SK-N-MC (cell line): Measurements from ENCODE around the gene SVOPL.

Experiments
- EZH2 ChIP-seq: fragments of 200-600 bp; sonication (generic); IDR thresholded peaks from one replicate; pipeline ENCODE4 v1.6.1; 2017; ENCODE audit warnings: antibody characterized with exemption
- FOXP2 ChIP-seq: optimal IDR thresholded peaks from 2 replicates; pipeline ENCODE3; 2011; ENCODE audit warnings: mild to moderate bottlenecking, moderate library complexity; ENCODE audit not compliant: insufficient read depth; ENCODE audit errors: extremely low read length, control extremely low read depth
- POLR2AphosphoS5 ChIP-seq: IDR thresholded peaks from 2 replicates; pipeline ENCODE4 v1.6.1; 2012; ENCODE audit warnings: mild to moderate bottlenecking, low read depth, low read length, borderline replicate concordance

GRCh38 chr7:138565451-138566114 is 135.6 kb downstream of the SVOPL start:
- TF ChIP-seq POLR2AphosphoS5 (no peak), EZH2 (no peak), FOXP2 (no peak)
